NCI-H748 (cell line): ENCODE measurements around the gene SLC37A1.
"Not testable (repeated sequence)": the region's sequence is repeated elsewhere in the genome, so short reads cannot be mapped to it uniquely, and the experiment has no call there.

ENCODE experiments used
- DNase-seq: peaks from one replicate; lab custom pipeline; 2025; ENCODE audit not compliant: unreplicated experiment; lab: John Stamatoyannopoulos, UW

The SLC37A1 gene

DNA sequence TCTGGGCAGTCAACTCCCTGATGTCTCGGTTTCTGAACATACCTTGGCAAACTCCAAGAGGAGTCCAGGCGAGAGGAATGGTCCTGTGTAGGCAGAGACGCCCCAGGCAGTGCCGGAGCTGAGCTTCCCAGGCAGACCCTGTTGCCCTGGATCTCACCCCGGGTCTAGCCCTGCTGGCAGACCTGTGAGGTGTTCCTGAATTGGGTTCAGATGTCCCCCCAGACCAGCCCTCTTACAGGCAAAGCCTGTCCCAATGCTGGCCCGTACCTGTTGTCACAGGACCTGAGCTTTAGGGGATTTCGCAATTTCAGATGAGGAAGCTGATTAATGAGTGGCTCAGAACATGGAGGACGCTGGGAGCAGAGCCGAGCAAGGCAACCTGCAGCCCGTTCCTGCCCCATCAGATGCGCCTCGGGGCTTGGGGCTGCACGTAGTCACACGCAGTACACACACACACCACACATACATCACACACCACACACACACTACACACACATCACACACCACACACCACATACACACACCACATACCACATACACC, 101.2 kb downstream of the SLC37A1 start:
- peak; percentile 22 for DNase-seq

DNA sequence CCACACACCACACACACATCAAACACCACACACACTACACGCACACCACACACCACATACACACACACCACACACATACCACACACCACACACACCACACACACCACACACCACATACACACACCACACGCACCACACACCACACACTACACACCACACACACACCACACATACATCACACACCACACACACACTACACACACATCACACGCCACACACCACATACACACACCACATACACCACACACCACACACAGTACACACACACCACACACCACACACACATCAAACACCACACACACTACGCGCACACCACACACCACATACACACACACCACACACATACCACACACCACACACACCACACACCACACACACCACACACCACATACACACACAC, 101.7 kb downstream of the SLC37A1 start:
- not testable (repeated sequence) for DNase-seq

DNA sequence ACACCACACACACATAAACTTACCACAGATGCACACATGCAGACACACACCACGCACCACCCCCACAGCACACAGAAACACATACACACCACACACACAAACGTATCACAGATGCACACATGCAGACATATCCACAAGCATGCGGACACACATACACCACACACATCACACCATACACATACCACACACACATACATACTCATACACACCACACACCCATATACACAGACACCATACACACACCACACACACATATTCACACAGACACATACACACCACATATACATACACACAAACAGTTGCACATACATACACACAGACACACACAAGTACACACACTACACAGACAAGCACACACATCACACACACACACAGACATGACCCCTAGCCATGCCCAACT, 102.3 kb downstream of the SLC37A1 start:
- no peak for DNase-seq

DNA sequence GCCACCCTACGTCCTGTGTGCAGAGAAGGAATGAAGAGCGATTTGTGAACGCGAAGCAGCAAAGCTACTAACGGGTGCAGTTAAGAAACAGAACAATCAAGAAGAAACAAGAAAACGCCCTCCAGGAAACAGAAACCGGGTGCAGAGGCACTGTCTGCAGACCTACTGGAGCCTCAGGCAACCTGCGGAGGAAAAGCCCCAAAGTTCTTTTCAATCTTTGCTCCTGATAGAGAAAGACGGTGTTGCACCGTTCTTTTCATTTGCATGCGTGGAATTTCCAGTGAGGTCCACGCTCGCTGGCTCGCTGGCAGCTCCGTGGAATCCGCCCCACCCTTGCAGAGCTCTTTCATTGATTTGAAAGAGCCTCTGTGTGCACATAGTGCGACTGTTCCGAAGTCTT, 102.8 kb downstream of the SLC37A1 start:
- DNase-seq = no peak

DNA sequence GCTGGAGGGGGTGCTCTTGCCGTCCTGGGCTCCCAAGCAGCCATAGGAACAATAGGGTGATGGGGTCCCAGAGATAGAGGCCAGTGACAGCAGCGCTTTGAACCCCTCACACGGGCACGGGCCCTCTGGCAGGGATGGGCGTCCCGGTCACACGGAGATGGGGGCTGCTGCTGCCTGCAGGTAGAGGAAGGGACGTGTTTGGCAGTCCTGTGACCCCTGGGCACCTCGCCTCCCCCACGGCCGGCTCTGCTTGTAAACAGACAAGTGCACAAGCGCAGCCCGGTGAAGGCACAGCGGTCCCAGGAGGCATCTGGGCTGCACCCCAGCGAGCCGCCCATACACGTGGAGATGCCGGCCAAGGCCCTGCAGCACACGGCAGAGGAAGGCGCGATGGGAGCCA, 103.3 kb downstream of the SLC37A1 start:
- no peak for DNase-seq

DNA sequence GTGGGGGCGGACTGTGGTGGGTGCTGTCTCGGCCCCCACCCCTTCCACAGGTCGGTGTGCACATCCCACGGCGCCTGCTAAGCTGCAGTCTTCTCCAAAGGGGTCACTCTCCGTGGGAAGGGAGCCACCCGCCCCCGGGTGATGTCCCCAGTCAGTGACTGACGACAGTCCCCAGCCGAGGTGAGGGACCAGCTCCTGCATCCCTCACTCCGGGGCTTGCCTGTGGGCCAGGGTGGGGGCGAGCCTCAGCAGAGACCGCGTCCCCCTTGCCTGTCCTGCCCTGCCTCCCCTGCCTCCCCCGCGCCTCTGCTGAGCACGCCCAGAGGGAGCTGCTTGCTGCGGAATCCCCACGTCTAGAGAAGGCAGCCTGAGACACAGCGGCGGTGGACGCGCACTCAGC, 103.8 kb downstream of the SLC37A1 start:
- DNase-seq = no peak

DNA sequence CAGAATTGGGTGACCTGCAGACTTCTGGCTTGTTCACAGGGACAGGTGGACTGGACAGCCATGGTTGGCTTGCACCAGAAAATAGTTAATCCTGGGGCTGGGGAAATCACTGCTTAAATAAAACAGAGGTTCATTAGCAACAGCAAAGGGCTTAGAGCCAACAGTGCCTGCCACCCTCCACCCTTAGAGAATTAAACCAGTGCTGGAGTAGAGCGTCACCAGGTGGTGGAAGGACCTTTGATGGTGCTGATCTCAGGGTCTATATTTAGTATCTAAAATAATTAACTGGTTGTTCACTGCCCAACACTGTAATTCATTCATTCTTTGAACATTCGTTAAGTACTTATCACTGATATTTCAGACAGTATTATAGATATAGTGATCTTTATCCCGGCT, 105.1 kb downstream of the SLC37A1 start:
- peak; percentile 9 for DNase-seq

DNA sequence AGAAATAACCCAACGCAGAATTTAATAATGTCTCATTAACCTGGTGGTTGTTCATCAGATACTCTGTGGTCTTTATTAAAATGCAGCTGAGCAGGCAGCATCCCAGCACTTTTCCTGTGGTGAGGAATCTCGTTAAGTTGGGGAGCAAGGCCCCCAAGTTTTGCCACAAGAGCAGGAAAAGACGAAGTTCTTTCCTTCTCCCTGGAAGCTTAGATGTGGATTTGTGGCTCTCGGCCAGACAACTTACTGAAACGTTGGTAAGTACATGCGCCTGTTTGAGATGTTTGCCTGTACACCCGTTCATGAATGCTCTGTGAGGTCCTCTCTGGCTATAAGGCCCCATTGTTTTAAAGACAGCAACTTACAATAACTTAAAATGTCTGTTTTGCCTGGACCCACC, 105.5 kb downstream of the SLC37A1 start:
- no peak for DNase-seq

DNA sequence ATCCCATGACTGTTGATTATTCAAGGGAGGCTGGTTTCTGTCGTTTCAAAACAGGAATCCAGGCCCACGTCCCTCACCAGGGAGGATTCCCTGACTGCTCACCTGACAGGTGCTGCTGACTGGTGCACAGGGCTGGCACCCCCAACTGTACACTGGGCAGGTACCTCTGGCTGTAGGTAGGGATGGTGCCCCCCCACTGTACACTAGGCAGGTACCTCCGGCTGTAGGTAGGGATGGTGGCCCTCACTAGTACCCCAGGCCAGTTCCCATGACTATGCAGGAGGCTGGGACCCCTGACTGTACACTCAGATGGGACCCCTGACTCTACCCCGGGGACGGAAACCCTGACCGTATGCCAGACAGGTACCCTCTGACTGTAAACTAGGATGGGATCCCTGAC, 106.2 kb downstream of the SLC37A1 start:
- DNase-seq = no peak

DNA sequence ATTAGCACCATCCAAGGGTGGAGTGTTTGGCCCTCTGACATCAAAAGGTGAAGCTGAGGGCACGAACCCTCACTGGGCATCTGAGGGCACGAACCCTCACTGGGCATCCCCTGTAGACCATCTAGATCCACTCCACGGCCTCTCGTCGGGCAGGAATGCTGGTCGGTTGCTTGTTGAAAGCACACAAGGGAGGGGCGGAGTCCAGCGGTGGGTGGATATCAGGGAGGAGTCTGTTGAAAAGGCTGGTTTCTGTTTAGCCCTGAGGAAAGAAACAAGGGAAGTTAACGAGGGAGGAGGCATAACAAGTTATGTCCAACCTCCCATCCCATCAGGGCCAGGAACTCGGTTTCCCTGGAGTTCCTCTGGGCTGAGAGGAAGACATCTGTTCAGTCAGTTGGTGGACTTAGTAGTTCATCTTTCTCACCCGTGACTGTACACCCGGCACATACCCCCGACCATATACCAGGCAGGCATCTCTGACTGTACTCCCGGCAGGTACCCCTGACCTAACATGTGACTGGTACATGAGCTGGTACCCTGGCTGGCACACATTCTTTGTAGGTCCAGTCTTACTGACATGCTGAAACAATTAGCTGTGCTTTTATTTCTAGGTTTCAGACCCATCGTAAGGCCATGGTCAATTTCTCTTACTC, 107.6 kb downstream of the SLC37A1 start:
- DNase-seq = peak; percentile 36

DNA sequence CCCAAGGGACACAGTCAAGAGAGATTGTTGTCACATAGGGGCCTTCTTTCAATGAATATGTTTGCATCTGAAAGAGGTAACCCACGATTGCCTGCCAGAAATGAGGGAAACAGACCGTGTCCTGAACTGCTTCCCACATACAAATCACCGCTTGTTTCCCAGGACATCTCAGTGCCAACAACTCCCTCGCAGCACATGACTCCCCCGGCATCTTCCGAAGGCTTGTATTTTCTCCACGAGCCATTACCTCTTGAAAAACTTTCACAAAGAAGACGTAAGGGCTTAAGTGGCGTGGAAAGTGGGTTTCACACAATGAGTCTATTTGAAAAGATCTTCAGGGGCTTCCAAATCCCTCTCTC, 108.1 kb downstream of the SLC37A1 start:
- peak; percentile 31 for DNase-seq

DNA sequence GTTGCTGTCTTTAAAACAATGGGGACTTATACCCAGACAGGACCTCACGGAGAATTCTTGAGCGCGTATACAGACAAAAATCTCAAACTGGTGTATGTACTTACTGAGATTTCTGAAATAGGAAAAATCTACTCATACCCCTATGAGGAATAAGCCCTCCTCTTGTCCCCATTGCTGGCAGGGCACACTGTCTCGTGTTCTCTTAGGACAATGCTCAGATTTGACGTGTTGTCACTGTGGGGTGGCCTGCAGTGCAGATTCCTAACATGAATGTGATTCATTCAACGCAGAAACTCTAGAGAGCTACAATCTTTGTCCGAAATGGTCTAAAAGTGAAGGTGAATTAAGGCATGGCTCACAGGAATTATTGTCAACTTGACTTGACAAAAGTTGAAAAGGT, 108.6 kb downstream of the SLC37A1 start:
- peak; percentile 34 for DNase-seq

DNA sequence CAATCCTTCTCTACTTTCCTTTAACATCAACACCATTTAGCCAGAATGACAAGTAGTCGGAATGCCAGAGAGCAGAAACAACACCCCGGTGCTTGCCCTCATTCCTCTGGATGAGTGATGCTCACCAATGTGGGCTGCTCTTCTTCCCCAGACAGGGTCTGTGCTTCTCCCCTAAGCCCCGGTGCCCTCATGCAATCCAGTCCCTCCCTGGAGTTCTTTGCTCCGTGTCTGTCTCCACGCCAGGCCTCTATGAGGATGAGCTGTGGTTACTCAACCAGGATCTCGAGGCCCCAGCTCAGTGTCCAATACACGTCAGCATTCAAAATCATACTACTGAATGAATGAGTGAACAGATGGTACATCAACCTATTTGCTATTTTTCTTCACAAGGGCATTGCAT, 110.0 kb downstream of the SLC37A1 start:
- DNase-seq = no peak

DNA sequence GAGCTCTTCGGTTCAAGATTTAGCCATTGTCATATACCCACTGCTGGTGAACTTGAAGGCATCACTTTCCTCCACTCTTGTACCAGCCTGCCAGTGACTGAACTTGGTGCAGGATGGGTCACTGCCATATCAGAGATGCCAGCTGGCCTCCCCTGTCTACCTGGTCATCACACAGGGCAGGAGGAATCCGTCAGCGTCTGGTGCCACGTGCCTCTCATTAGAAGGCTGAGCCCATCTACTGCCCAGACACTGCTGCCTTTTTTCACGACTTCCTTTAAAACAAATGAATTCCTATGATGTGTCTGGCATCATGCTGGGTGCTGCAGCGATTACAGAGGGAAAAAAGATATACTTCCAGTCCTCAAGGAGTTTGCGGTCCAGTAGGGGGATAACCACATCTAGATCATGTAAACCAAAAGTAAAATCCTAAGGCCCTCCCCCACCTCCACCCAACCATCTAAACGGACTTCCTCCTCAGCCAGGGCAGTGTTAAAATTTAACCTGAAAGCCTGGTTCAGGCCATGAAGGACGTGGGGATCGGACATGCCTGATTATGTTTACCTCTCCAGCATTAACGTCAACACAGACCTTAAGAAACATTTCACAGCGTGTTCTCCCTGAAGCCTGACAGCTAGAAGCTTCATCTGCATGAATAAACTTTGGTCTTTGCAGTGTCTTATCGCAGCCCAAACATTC, 110.6 kb downstream of the SLC37A1 start:
- DNase-seq = no peak

DNA sequence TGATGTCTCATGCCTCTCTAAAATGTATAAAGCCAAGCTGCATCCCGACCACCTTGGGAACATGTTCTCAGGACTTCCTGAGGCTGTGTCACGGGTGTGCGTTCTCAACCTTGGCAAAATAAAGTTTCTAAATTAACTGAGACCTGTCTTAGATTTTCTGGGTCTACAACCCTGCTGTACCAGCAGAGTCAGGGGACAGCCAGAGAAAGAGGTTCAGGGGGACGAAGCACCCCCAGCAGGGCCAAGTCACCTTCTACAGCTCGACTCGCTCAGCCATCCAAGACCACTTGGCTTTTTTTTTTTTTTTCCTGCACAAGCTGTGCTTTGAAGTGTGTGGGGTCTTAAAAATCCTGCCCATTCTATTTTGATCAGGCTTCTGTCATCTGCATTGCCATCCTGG, 111.3 kb downstream of the SLC37A1 start:
- no peak for DNase-seq

DNA sequence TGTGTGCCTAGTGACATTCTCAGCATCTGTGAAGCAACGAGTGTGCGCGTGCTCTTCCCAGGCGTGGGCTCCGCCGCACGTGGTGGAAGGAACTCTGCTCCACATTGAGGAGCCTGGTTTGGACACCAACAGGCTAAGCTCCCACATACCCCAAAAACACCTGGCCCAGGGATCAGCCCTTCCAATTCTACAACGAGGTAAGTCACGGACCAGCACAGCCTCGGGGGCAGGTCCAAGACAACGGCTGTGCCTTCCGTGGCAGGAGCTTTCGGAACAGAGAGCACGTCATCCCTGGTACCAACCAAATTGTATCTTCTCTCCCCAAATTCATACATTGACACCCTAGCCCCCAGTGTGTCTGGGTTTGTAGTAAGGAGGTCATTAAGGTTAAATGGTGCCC, 112.5 kb downstream of the SLC37A1 start:
- no peak for DNase-seq

DNA sequence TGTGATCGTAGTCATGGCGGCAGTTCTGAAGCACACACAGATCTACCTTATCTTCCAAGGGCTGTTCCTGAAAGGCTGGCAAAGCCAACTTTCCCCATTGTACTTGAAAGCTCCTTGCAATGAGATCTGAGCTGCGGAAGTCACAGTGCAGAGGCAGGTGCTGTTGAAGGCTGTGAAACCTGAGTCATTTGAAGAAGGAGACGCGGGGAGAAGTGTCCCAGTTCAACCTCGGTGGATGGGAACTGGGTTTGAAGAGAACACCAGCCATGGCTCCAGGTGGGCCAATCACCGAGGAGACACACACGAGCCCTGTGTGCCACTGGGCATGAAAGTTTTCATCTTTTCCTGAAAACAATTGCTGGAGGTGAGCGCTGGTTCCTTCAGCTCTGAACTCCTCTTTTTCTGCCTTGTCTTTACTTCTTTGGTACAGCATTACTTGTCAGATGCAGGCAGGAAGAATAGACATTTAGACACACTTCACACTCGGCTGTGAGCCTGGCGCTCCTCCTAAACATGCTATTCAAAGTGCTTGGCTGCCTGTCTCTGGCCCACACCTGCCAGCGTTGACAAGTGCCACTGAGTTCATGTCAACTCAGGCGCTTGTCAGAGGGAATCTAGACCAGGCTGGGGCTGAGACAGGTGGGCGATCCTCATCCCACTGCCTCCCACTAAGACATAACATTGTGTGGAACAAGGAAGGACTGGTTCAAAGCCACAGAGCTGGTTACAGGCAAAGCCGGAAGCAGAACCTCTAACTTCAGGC, 114.1 kb downstream of the SLC37A1 start:
- peak; percentile 20 for DNase-seq

DNA sequence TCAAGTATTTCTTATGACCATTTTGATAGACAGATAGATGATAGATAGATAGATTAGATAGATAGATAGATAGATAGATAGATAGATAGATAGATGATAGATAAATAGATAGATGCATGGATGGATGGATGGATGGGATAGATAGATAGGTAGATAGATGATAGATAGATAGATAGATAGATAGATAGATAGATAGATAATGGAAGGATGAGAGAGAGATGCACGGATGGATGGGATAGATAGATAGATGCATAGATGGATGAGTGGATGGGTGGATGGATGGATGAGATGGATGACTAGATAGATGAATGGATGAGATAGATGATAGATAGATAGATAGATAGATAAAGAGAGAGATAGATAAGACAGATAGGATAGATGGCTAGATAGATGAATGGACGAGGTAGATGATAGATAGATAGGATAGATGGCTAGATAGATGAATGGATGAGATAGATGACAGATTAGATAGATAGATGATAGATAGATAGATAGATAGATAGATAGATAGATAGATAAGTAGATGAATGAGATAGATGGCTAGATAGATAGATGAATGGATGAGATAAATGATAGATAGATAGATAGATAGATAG, 114.9 kb downstream of the SLC37A1 start:
- not testable (repeated sequence) for DNase-seq

DNA sequence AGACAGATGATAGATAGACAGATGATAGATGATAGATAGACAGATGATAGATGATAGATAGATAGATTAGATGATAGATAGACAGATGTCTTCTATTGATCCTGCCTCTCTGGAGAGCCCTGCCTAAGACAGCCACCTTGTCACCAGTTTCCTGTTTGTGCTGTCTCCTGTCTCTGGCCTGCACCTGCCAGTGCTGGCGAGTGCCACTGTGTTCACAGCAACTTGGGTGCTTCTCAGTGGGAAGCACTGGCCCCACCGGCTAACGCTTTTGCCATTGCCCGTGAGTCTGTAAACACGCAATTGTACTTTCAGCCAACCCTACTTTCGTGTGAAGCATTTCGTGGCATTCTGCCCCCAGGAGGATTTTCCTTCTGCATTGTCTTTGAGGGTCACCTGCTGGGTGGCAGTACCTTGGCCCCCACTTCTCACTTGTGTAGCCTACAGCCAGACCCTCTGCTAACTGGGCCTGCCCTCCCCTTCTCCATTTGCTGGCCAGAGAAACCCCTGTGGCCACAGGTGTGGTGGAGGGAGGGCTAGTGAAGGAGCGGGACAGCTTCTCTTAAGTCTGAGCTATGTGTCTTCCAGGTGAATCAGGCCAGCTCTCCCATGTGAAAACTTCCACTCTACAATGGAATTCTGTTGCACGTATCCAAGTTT, 116.4 kb downstream of the SLC37A1 start:
- peak; percentile 8 for DNase-seq

DNA sequence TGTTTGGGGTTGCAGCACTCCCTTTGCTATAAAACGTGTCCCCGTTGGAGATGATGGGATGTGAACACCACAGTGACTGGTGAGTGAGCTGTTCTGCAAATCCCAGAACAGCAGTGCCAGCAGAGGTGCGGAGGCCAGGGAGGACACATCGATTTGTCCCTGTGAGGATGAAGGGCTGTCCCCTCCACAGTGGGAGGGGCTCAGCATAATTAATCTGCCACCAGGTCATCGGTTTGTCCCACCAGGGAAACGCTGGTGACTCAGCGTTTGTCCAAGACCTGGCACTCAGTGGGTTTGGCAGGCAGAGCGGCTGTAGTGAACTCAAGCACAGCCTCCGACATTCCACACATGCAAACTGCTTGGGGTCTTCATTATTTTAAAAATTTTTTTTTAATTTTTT, 117.0 kb downstream of the SLC37A1 start:
- no peak for DNase-seq
